ENCODE results near the gene NFYC.

- TF ChIP-seq CTCF (IDR thresholded peaks at IDR 0.05): no peak
- TF ChIP-seq POLR2A (IDR thresholded peaks at IDR 0.05): no peak
Measured at GRCh38 chr1:40802078-40802741, 110.7 kb downstream of the NFYC start.
